Neural crest cell (in vitro differentiated cells): ENCODE data around the gene SMYD4. TPM values are rescaled to one million over a fixed set of nuclear protein-coding genes. Genes with fewer than 3 reads are reported as not detected.
A peak's percentile ranks its signal among the peaks of the same experiment; 100 is the strongest.

ENCODE experiments used
- DNase-seq: peaks from one replicate; pipeline ENCODE4 v3.0.0; 2021; ENCODE audit warnings: low read depth, mixed read lengths, low spot score
- H3K27ac Mint-ChIP-seq: one replicate; pipeline ENCODE4 v1.8.0; 2021; ENCODE audit warnings: mild to moderate bottlenecking, mixed read lengths; ENCODE audit not compliant: unreplicated experiment
- H3K27me3 Mint-ChIP-seq: 2 replicates; pipeline ENCODE4 v1.8.0; 2021; ENCODE audit warnings: low read depth, mild to moderate bottlenecking, mixed read lengths
- H3K36me3 Mint-ChIP-seq: 2 replicates; pipeline ENCODE4 v1.8.0; 2021; ENCODE audit warnings: low read depth, mild to moderate bottlenecking, mixed read lengths
- H3K4me1 Mint-ChIP-seq: 2 replicates; pipeline ENCODE4 v1.8.0; 2021; ENCODE audit warnings: mixed read lengths
- H3K4me3 Mint-ChIP-seq: one replicate; pipeline ENCODE4 v1.8.0; 2021; ENCODE audit warnings: mild to moderate bottlenecking, mixed read lengths
- H3K9me3 Mint-ChIP-seq: 2 replicates; pipeline ENCODE4 v1.8.0; 2021; ENCODE audit warnings: mixed read lengths
- long read RNA-seq: library from polyadenylated mRNA; unstranded; transcript quantifications from one replicate; pipeline ENCODE4 v2.0.0, GENCODE V29; 2020
- total RNA-seq: library from RNA; stranded (reverse); gene quantifications from 2 replicates; pipeline ENCODE4 v1.2.1, GENCODE V29; 2021
- TF ChIP-seq, protein P1 (sequence below): fragments of 200-600 bp; sonication (generic); conservative IDR thresholded peaks from 2 replicates; pipeline ENCODE4 v1.5.0; 2021; ENCODE audit warnings: antibody characterized with exemption, mild to moderate bottlenecking

The SMYD4 gene
- 29.3 and 32.2 TPM in 2 replicates for total RNA-seq
- long read RNA-seq, full-length matches to known transcripts: 16 of 22 reads
- long read RNA-seq, partial matches to known transcripts: 2 of 22 reads
- long read RNA-seq, other reads (novel, unspliced or antisense): 4 of 22 reads

GRCh38 chr17:1829592-1830257, at the start of gene SMYD4, which contains the start of gene RPA1:
Gene SMYD4, minus strand, starts transcription at chr17:1829902. Its CDS starts 1,908 bp downstream, at chr17:1827994.
Gene RPA1, plus strand, starts transcription at chr17:1830005. Its CDS starts 89 bp downstream, at chr17:1830094.
- peak within 1 kb of the TSS; percentile 1 for H3K27ac Mint-ChIP-seq

GRCh38 chr17:1878419-1879121, 48.9 kb upstream of the SMYD4 start:
- H3K27me3 Mint-ChIP-seq: no peaks in the 10 kb centered on the region

More at GRCh38 chr17:1829592-1830257, at the start of gene SMYD4, which contains the start of gene RPA1:
- TF ChIP-seq, protein P1, sequence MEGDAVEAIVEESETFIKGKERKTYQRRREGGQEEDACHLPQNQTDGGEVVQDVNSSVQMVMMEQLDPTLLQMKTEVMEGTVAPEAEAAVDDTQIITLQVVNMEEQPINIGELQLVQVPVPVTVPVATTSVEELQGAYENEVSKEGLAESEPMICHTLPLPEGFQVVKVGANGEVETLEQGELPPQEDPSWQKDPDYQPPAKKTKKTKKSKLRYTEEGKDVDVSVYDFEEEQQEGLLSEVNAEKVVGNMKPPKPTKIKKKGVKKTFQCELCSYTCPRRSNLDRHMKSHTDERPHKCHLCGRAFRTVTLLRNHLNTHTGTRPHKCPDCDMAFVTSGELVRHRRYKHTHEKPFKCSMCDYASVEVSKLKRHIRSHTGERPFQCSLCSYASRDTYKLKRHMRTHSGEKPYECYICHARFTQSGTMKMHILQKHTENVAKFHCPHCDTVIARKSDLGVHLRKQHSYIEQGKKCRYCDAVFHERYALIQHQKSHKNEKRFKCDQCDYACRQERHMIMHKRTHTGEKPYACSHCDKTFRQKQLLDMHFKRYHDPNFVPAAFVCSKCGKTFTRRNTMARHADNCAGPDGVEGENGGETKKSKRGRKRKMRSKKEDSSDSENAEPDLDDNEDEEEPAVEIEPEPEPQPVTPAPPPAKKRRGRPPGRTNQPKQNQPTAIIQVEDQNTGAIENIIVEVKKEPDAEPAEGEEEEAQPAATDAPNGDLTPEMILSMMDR: no peak
- no peaks in the 10 kb centered on the region for H3K9me3 Mint-ChIP-seq
- peaks cover 4% of the 10 kb centered on the region for H3K36me3 Mint-ChIP-seq
- no peaks in the 10 kb centered on the region for H3K27me3 Mint-ChIP-seq
- peaks cover 40% of the 10 kb centered on the region for H3K4me1 Mint-ChIP-seq
- DNase-seq: peak; percentile 80
- peak within 1 kb of the TSS; percentile 96 for H3K4me3 Mint-ChIP-seq

GRCh38 chr17:1875597-1875996, 45.9 kb upstream of the SMYD4 start:
- Mint-ChIP-seq H3K9me3 (no peaks in the 10 kb centered on the region), H3K27ac (no peak overlapping the region), H3K27me3 (no peaks in the 10 kb centered on the region), H3K4me3 (no peak overlapping the region), H3K36me3 (peaks cover 13% of the 10 kb centered on the region), H3K4me1 (peaks cover 12% of the 10 kb centered on the region)
- no peak for DNase-seq
- TF ChIP-seq, protein P1: no peak

More at GRCh38 chr17:1878419-1879121, 48.9 kb upstream of the SMYD4 start:
- no peak for DNase-seq
- H3K9me3 Mint-ChIP-seq: no peaks in the 10 kb centered on the region
- H3K4me1 Mint-ChIP-seq: peaks cover 26% of the 10 kb centered on the region
- H3K27ac Mint-ChIP-seq: no peak overlapping the region
- TF ChIP-seq, protein P1: no peak
- H3K36me3 Mint-ChIP-seq: peaks cover 13% of the 10 kb centered on the region
- H3K4me3 Mint-ChIP-seq: no peak overlapping the region

- no peaks in the 10 kb centered on the region for H3K4me1 Mint-ChIP-seq
- peaks cover 6% of the 10 kb centered on the region for H3K36me3 Mint-ChIP-seq
- H3K27me3 Mint-ChIP-seq: no peaks in the 10 kb centered on the region
- no peaks in the 10 kb centered on the region for H3K9me3 Mint-ChIP-seq
- no peak for DNase-seq
- H3K27ac Mint-ChIP-seq: no peak overlapping the region
- H3K4me3 Mint-ChIP-seq: no peak overlapping the region
- TF ChIP-seq, protein P1: no peak
These were observed 43.7 kb upstream of the SMYD4 start for GRCh38 chr17:1873418-1873817.

- Mint-ChIP-seq H3K9me3 (no peaks in the 10 kb centered on the region), H3K4me3 (no peak overlapping the region), H3K27ac (no peak overlapping the region), H3K4me1 (no peaks in the 10 kb centered on the region), H3K36me3 (peaks cover 6% of the 10 kb centered on the region), H3K27me3 (no peaks in the 10 kb centered on the region)
- no peak for DNase-seq
- TF ChIP-seq, protein P1: no peak
These were observed 43.3 kb upstream of the SMYD4 start for GRCh38 chr17:1872976-1873375.
